Activated CD4-positive, CD25-positive, alpha-beta regulatory T cell (primary cell): ENCODE results near the gene KMT2D.
"Not testable (repeated sequence)": the region's sequence is repeated elsewhere in the genome, so short reads cannot be mapped to it uniquely, and the experiment has no call there.

Source experiments
- DNase-seq, 4 experiments: peaks; one replicate each; lab custom pipeline; 2025; lab: John Stamatoyannopoulos, UW

KMT2D gene

GRCh38 chr12:49088932-49089330 lies 28.3 kb upstream of the KMT2D start:
- DNase-seq = no peak

GRCh38 chr12:49088150-49088931 lies 27.7 kb upstream of the KMT2D start:
- DNase-seq = peak; percentile 35 to 53 (median 43)

GRCh38 chr12:49086116-49086515 lies 25.5 kb upstream of the KMT2D start:
- no peak for DNase-seq

- no peak for DNase-seq
Measured at GRCh38 chr12:49084438-49084837, 23.8 kb upstream of the KMT2D start.

GRCh38 chr12:49079793-49080192 lies 19.2 kb upstream of the KMT2D start:
- no peak for DNase-seq

GRCh38 chr12:49070971-49071370 lies 10.4 kb upstream of the KMT2D start:
- no peak for DNase-seq

- peak; percentile 94 to 98 (median 94) for DNase-seq
Measured at GRCh38 chr12:49069507-49070346, 9.1 kb upstream of the KMT2D start, which contains the start of gene RHEBL1. Gene RHEBL1 (minus strand): TSS chr12:49069979. CDS start chr12:49069785, 194 bp downstream.

GRCh38 chr12:49068879-49069506 lies 8.4 kb upstream of the KMT2D start:
- no peak for DNase-seq

GRCh38 chr12:49066120-49066519 lies 5.5 kb upstream of the KMT2D start:
- no peak for DNase-seq

- no peak for DNase-seq
Measured at GRCh38 chr12:49064767-49065152, 4.2 kb upstream of the KMT2D start.

GRCh38 chr12:49061916-49062315 lies 1.3 kb upstream of the KMT2D start:
- not testable (repeated sequence) for DNase-seq

GRCh38 chr12:49061157-49061650 lies 610 bp upstream of the KMT2D start:
- DNase-seq = no peak

GRCh38 chr12:49059299-49060171 lies 1.1 kb downstream of the KMT2D start:
- DNase-seq = no peak

- DNase-seq = no peak
Measured at GRCh38 chr12:49059045-49059298, 1.6 kb downstream of the KMT2D start.

- DNase-seq = no peak
Measured at GRCh38 chr12:49058366-49059044, 2.1 kb downstream of the KMT2D start.

GRCh38 chr12:49057888-49058287 lies 2.7 kb downstream of the KMT2D start:
- DNase-seq = no peak

GRCh38 chr12:49055978-49056754 lies 4.4 kb downstream of the KMT2D start:
- peak in 1 of 4 experiments; percentile 9 for DNase-seq

GRCh38 chr12:49055092-49055491 lies 5.5 kb downstream of the KMT2D start:
- no peak for DNase-seq

GRCh38 chr12:49054524-49054923 lies 6.1 kb downstream of the KMT2D start:
- no peak for DNase-seq

- DNase-seq = no peak
Measured at GRCh38 chr12:49054096-49054495, 6.5 kb downstream of the KMT2D start.
